Activated naive CD8-positive, alpha-beta T cell treated with anti-CD3 and anti-CD28 coated beads, Interleukin-2, amount 50 U/mL, for 24 hours (primary cell): ENCODE measurements around the gene OR2T27.
"Not testable (repeated sequence)": the region's sequence is repeated elsewhere in the genome, so short reads cannot be mapped to it uniquely, and the experiment has no call there.

Source experiments
- ATAC-seq: fragments of 150-1000 bp; cut with Tn5 transposase; one replicate; pipeline ENCODE4 v1.10.0; 2021
- DNase-seq: peaks from one replicate; pipeline ENCODE4 v3.0.0; 2021
- H3K27ac Mint-ChIP-seq: one replicate; pipeline ENCODE4 v1.8.0; 2021; ENCODE audit warnings: mild to moderate bottlenecking, mixed read lengths
- H3K27me3 Mint-ChIP-seq: one replicate; pipeline ENCODE4 v1.8.0; 2021; ENCODE audit warnings: mixed read lengths
- H3K36me3 Mint-ChIP-seq: one replicate; pipeline ENCODE4 v1.8.0; 2021; ENCODE audit warnings: low read depth, mixed read lengths
- H3K4me1 Mint-ChIP-seq: one replicate; pipeline ENCODE4 v1.8.0; 2021; ENCODE audit warnings: mixed read lengths
- H3K4me3 Mint-ChIP-seq: one replicate; pipeline ENCODE4 v1.8.0; 2021; ENCODE audit warnings: mild to moderate bottlenecking, moderate library complexity, mixed read lengths
- H3K9me3 Mint-ChIP-seq: one replicate; pipeline ENCODE4 v1.8.0; 2021; ENCODE audit warnings: mixed read lengths

The OR2T27 gene

DNA sequence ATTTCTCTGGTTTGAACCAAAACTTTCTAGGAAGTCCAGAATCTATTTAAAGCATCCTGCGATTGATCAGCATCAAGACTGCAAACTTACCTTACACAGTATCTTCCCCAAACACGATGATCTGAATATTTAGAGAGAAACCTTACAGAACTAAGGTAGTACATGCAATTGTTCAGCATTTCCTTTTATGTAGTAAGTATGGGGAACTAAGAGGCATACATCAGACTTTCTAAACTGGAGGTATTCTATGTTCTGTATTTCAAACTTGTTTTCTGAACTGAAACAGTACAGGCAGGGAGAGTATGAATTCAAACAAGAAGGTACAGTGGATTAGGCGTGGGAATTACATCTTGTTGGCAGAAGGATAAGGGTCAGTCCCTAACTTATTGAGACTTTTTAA lies at the start of gene OR2T27:
OR2T27 (minus strand) TSS at position 175 of the 400 bp plus-strand sequence. CDS start 4,644 bp downstream, outside the sequence.
- H3K4me1 Mint-ChIP-seq, DNase-seq, H3K4me3 Mint-ChIP-seq, H3K9me3 Mint-ChIP-seq, H3K36me3 Mint-ChIP-seq, ATAC-seq, H3K27me3 Mint-ChIP-seq, H3K27ac Mint-ChIP-seq: not testable (repeated sequence)

DNA sequence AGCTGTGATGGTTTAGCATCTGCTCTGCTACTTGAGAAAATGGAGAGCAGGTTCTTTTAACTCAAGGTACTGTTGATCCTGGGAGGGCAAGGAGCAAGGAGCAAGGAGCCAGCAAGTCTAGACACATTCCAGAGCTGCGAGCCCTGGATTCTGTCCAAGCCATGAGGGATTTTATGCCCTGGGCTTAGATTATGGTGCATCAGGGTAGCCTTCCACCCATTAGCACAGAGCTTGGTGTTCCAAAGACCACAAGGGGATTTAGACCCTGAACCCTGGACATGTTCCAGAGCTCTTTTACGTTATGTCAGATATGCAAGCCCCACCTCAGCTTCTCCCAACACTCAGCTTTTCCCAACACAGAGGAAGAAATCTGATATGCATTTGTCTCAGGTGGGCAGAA lies 49.3 kb upstream of the OR2T27 start:
- no peak for DNase-seq
- no peaks in the 10 kb centered on the region for H3K9me3 Mint-ChIP-seq
- H3K27me3 Mint-ChIP-seq, result peaks cover 4% of the 10 kb centered on the region
- H3K27ac Mint-ChIP-seq, result no peak overlapping the region
- no peak overlapping the region for H3K4me3 Mint-ChIP-seq
- H3K36me3 Mint-ChIP-seq, result no peaks in the 10 kb centered on the region
- ATAC-seq, result no peak
- H3K4me1 Mint-ChIP-seq, result no peaks in the 10 kb centered on the region

GRCh38 chr1:248703674-248704073 lies 48.3 kb upstream of the OR2T27 start:
- Mint-ChIP-seq H3K4me3 (no peak overlapping the region), H3K27ac (no peak overlapping the region), H3K9me3 (no peaks in the 10 kb centered on the region), H3K27me3 (peaks cover 4% of the 10 kb centered on the region), H3K36me3 (no peaks in the 10 kb centered on the region), H3K4me1 (no peaks in the 10 kb centered on the region)
- DNase-seq, result no peak
- ATAC-seq, result no peak

DNA sequence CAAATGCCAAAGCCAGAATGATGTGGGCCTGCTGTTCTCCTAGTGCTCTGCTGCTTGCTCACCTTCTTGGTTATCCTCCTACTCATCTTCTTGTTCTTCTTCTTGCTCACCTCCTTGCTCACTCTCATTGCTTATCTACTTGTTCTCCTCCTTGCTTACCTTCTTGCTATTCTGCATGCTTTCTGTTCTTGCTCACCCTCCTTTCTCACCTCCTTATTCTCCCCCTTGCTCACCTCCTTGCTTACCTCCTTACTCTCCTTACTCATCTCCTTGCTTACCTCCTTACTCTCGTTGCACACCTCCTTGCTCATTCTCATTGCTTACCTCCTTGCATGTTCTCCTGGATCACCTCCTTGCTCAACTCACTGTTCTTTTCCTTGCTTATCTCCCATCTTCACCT lies 47.4 kb upstream of the OR2T27 start, which contains the start of gene OR14I1:
OR14I1 (minus strand) TSS at position 53 of the 400 bp plus-strand sequence.
- H3K4me1 Mint-ChIP-seq, result no peaks in the 10 kb centered on the region
- no peak for ATAC-seq

DNA sequence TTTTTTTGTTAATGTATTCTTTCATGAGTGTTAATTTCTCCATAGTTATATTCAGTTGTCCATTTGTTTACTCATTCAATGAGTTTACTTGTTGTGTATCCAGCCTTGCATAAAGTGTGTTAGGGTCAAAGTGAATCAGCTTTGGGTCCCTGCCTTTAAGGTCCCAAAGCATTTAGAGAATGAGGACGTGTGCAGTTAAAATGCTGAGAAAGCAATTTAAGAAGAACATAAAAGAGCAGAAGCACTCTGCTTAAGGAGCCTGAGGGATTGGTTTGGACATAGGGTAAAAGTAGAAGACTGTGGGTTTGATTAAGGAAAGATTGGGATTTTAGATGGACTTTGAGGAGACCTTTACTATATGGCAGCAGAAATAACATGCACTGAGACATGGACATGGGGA lies 43.8 kb upstream of the OR2T27 start:
- H3K36me3 Mint-ChIP-seq, result no peaks in the 10 kb centered on the region
- peaks cover 3% of the 10 kb centered on the region for H3K27me3 Mint-ChIP-seq
- H3K4me1 Mint-ChIP-seq, result no peaks in the 10 kb centered on the region
- ATAC-seq, result no peak
- H3K4me3 Mint-ChIP-seq, result no peak overlapping the region
- H3K27ac Mint-ChIP-seq, result no peak overlapping the region
- H3K9me3 Mint-ChIP-seq, result no peaks in the 10 kb centered on the region
- DNase-seq, result no peak

More for the DNA sequence above, 47.4 kb upstream of the OR2T27 start, which contains the start of gene OR14I1:
- Mint-ChIP-seq H3K27me3 (peaks cover 3% of the 10 kb centered on the region), H3K36me3 (no peaks in the 10 kb centered on the region), H3K4me3 (no peak within 1 kb of the TSS), H3K27ac (no peak within 1 kb of the TSS), H3K9me3 (no peaks in the 10 kb centered on the region)
- no peak for DNase-seq

- ATAC-seq (no peak), DNase-seq (no peak)
- H3K27ac Mint-ChIP-seq, result no peak overlapping the region
- H3K27me3 Mint-ChIP-seq, result peaks cover 3% of the 10 kb centered on the region
- H3K36me3 Mint-ChIP-seq, result no peaks in the 10 kb centered on the region
- H3K9me3 Mint-ChIP-seq, result no peaks in the 10 kb centered on the region
- H3K4me1 Mint-ChIP-seq, result no peaks in the 10 kb centered on the region
- no peak overlapping the region for H3K4me3 Mint-ChIP-seq
These were observed 42.6 kb upstream of the OR2T27 start for GRCh38 chr1:248697907-248698306.

- no peak for ATAC-seq
These were observed 41.4 kb upstream of the OR2T27 start for GRCh38 chr1:248696774-248697173.

DNA sequence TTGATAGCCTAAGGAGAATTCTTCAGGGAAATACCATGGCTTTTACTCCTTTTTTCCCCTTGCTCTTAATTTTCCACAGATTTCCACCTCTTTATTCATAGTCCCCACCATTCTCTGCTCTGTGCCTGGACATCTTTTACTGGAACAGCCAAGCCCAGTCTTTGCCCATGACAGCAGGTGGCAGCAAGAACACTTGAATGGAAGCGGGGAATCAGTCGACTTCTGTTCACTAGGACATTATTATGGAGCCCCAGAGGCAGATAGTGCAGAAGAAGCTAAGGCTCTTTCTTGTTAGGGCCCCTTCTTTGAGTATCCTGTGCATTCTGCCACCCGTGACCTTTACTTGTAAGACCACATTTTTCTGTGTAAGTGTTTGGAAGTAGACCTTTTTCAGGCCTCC lies 40.9 kb upstream of the OR2T27 start:
- H3K4me3 Mint-ChIP-seq, result no peak overlapping the region
- no peaks in the 10 kb centered on the region for H3K4me1 Mint-ChIP-seq
- no peaks in the 10 kb centered on the region for H3K9me3 Mint-ChIP-seq
- H3K27ac Mint-ChIP-seq, result no peak overlapping the region
- no peak for DNase-seq
- H3K27me3 Mint-ChIP-seq, result peaks cover 3% of the 10 kb centered on the region
- ATAC-seq, result no peak
- H3K36me3 Mint-ChIP-seq, result no peaks in the 10 kb centered on the region

More at GRCh38 chr1:248696774-248697173, 41.4 kb upstream of the OR2T27 start:
- no peak for DNase-seq
- Mint-ChIP-seq H3K36me3 (no peaks in the 10 kb centered on the region), H3K4me1 (no peaks in the 10 kb centered on the region), H3K27ac (no peak overlapping the region), H3K4me3 (no peak overlapping the region), H3K9me3 (no peaks in the 10 kb centered on the region), H3K27me3 (peaks cover 3% of the 10 kb centered on the region)

GRCh38 chr1:248695451-248696132 lies 40.3 kb upstream of the OR2T27 start:
- no peak for DNase-seq
- Mint-ChIP-seq H3K4me1 (no peaks in the 10 kb centered on the region), H3K9me3 (no peaks in the 10 kb centered on the region), H3K4me3 (no peak overlapping the region), H3K36me3 (no peaks in the 10 kb centered on the region), H3K27ac (no peak overlapping the region), H3K27me3 (peaks cover 3% of the 10 kb centered on the region)
- ATAC-seq, result no peak

DNA sequence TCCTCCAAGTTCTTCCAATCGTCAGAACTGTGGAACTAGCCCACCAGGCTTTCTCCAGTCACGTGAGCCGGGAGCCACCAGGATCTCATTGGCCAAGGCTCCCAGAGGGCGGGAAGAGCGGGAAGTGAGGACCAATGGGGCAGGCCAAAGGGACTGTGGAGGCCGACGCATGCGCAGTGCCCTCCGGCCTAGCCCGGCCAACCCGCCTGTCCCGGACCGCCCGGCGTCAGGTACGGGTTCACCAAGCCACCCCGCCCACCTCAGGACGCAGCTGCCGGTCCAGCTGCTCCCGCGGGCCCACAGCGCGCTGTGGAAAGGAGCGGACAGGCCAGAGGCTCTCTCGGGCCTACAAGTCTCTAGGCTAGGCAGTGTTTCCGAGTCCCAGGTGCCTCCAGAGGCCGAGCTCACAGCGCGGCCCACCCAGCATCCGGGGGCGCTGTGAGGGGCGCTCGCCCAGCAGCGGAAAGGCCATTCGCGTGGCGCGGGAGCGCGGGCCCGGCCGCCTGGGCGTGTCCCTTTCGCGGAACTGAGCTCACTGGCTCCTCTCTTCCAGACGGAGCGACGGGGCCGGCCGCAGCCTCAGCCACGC lies 36.3 kb upstream of the OR2T27 start:
- Mint-ChIP-seq H3K4me3 (no peak overlapping the region), H3K36me3 (no peaks in the 10 kb centered on the region), H3K27me3 (no peaks in the 10 kb centered on the region), H3K9me3 (no peaks in the 10 kb centered on the region), H3K27ac (no peak overlapping the region), H3K4me1 (no peaks in the 10 kb centered on the region)
- DNase-seq (no peak), ATAC-seq (no peak)

DNA sequence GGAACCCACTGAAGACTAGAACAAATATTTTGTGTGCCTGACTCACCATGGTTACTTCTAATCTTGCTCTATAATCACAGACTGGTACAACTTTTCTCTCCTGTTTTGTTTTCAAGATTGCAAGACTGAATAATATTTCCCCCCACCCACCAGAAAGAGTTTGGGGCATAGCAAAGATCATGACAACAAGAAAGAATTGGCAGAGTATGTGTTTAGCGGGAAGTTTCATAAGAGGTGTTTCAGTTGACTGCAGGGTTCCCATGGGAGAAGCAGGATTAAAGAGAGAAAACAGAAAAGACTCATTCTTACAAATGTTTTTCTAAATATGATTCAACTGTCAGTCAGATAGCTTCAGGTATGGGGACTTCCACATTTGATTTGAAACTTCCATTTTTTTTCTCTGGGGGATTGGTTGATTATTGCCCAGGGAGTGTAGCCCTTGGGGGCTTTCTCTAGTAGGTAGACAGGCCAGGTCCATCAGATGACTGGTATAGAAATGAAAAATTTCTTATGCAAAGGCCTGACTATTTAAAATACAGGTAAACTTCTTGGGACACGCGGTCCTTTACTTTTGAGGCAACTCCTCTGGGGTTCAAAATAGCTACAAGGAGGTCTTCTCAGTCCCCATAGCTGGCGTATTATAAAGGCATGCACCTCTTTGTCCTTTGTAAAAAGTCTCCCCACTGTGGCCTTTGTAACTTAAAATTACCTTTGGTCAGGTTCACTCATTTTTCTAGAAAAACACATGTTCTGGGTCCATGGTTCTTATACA lies 33.4 kb upstream of the OR2T27 start:
- Mint-ChIP-seq H3K4me3 (no peak overlapping the region), H3K4me1 (no peaks in the 10 kb centered on the region)
- no peak for ATAC-seq

GRCh38 chr1:248686815-248687214 lies 31.5 kb upstream of the OR2T27 start:
- H3K4me3 Mint-ChIP-seq, result no peak overlapping the region
- no peaks in the 10 kb centered on the region for H3K36me3 Mint-ChIP-seq
- H3K27ac Mint-ChIP-seq, result no peak overlapping the region
- H3K9me3 Mint-ChIP-seq, result no peaks in the 10 kb centered on the region
- ATAC-seq (peak; percentile 59), DNase-seq (peak; percentile 9)
- H3K27me3 Mint-ChIP-seq, result peaks cover 7% of the 10 kb centered on the region
- H3K4me1 Mint-ChIP-seq, result no peaks in the 10 kb centered on the region

More for the DNA sequence above, 33.4 kb upstream of the OR2T27 start:
- Mint-ChIP-seq H3K27me3 (peaks cover 5% of the 10 kb centered on the region), H3K36me3 (no peaks in the 10 kb centered on the region), H3K9me3 (no peaks in the 10 kb centered on the region), H3K27ac (no peak overlapping the region)
- no peak for DNase-seq

DNA sequence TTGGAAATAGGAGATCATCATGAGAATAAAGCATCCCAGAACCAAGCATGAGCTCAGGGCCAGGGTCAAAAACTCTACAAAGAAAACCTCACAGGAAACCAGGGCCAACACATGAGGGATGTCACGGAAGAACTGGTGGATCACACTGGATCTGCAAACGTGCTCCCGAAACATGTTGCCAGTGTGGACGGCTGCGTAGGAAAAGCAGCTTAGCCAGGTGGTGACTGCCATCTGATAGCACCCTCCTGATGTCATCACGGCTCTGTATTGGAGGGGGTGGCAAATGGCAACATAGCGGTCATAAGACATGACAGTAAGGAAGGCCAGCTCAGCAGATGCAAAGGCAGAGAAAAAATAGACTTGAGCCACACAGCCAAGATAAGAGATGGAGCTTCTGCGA lies 26.3 kb upstream of the OR2T27 start:
- H3K4me1 Mint-ChIP-seq, result no peaks in the 10 kb centered on the region
- no peak overlapping the region for H3K27ac Mint-ChIP-seq
- ATAC-seq (no peak), DNase-seq (no peak)
- H3K4me3 Mint-ChIP-seq, result no peak overlapping the region
- no peaks in the 10 kb centered on the region for H3K9me3 Mint-ChIP-seq
- H3K36me3 Mint-ChIP-seq, result no peaks in the 10 kb centered on the region
- H3K27me3 Mint-ChIP-seq, result peaks cover 16% of the 10 kb centered on the region

DNA sequence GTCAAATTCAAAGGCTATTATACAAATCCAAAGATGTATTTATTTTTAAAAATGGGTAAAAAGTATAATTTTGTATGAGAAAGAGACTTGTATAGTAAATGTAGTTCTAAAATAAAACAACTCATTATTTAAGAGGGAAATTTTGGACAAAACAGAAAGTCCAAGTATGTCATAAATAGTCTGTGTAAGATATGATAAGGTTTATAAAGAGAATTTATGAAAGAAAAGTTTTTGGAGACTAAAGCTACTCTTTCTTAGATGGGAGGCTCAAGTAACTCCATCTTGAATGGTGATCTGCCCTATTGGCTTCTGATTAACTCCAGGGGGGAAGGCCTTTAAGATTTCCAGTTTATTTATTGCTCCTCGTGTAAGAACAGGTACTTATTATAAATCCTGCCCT lies 14.7 kb upstream of the OR2T27 start:
- H3K4me3 Mint-ChIP-seq, result no peak overlapping the region
- peaks cover 10% of the 10 kb centered on the region for H3K9me3 Mint-ChIP-seq
- ATAC-seq (no peak), DNase-seq (no peak)
- H3K36me3 Mint-ChIP-seq, result peaks cover 3% of the 10 kb centered on the region
- H3K4me1 Mint-ChIP-seq, result no peaks in the 10 kb centered on the region
- H3K27me3 Mint-ChIP-seq, result no peaks in the 10 kb centered on the region
- H3K27ac Mint-ChIP-seq, result no peak overlapping the region
